Breast epithelium (tissue), 4 donors: ENCODE results near the gene FNIP2. TPM values are rescaled to one million over a fixed set of nuclear protein-coding genes. Genes with fewer than 3 reads are reported as not detected.

Source experiments
- DNase-seq, 2 donors: peaks; one replicate each; pipeline ENCODE4 v3.0.0-alpha.2; 2019; ENCODE audit warnings: low spot score in 2 of 2
- H3K27ac ChIP-seq, 2 donors: fragments of 200-600 bp; sonication (generic) in 1 of 2; one replicate each; pipeline ENCODE4 v1.5.1; 2016 to 2019; ENCODE audit warnings: mild to moderate bottlenecking in 1 of 2
- H3K27me3 ChIP-seq, 2 donors: fragments of 200-600 bp; sonication (generic) in 1 of 2; one replicate each; pipeline versions ENCODE4 v1.5.1 to v1.6.0; 2017 to 2019; ENCODE audit warnings: control low read depth in 1 of 2, mild to moderate bottlenecking in 1 of 2
- H3K36me3 ChIP-seq: fragments of 200-600 bp; one replicate; pipeline ENCODE4 v1.5.1; 2019
- H3K4me1 ChIP-seq, 2 donors: fragments of 200-600 bp; sonication (generic); one replicate each; pipeline ENCODE4 v1.5.1; 2016 to 2019; ENCODE audit warnings: control low read depth in 1 of 2
- H3K4me3 ChIP-seq, 3 donors: fragments of 200-600 bp; sonication (generic); 1 replicate in 2 of 3; 2 replicates in 1 of 3; pipeline ENCODE4 v1.5.1; 2016 to 2019; ENCODE audit warnings: mild to moderate bottlenecking in 3 of 3, moderate library complexity in 2 of 3
- H3K9me3 ChIP-seq, 2 donors: fragments of 200-600 bp; sonication (generic) in 1 of 2; one replicate each; pipeline ENCODE4 v1.5.1; 2016 to 2019; ENCODE audit warnings: control low read depth in 1 of 2
- POLR2A ChIP-seq: fragments of 450-650 bp; IDR thresholded peaks from one replicate; pipeline ENCODE4 v1.6.1; 2016; ENCODE audit warnings: antibody characterized with exemption, mild to moderate bottlenecking, moderate library complexity
- POLR2AphosphoS5 ChIP-seq, 3 donors: sonication (generic); formaldehyde crosslinking; IDR thresholded peaks; one replicate each; pipeline ENCODE4 v1.6.1; 2017; ENCODE audit warnings: antibody characterized with exemption in 3 of 3
- intact Hi-C: fragments of 100-400 bp; cut with DNase I; formaldehyde crosslinking; loops from one replicate; pipeline ENCODE4 v1.15.1; 2023; ENCODE audit warnings: low total_unique reads
- total RNA-seq, 3 donors: library from RNA; depleted of rRNA; stranded (reverse); fragments of >200 nt; gene quantifications; one replicate each; pipeline ENCODE4 v1.1.0, GENCODE V29; 2016
- TF ChIP-seq, protein P1 (sequence below), 3 donors: fragments of 450-650 bp; IDR thresholded peaks; one replicate each; pipeline ENCODE4 v1.5.1; 2016 to 2017; ENCODE audit warnings: antibody characterized with exemption in 3 of 3, mild to moderate bottlenecking in 3 of 3, moderate library complexity in 3 of 3

The FNIP2 gene
- total RNA-seq, 3 donors from 2014 or later, result 40.3 to 70.4 (median 55.2) TPM

DNA sequence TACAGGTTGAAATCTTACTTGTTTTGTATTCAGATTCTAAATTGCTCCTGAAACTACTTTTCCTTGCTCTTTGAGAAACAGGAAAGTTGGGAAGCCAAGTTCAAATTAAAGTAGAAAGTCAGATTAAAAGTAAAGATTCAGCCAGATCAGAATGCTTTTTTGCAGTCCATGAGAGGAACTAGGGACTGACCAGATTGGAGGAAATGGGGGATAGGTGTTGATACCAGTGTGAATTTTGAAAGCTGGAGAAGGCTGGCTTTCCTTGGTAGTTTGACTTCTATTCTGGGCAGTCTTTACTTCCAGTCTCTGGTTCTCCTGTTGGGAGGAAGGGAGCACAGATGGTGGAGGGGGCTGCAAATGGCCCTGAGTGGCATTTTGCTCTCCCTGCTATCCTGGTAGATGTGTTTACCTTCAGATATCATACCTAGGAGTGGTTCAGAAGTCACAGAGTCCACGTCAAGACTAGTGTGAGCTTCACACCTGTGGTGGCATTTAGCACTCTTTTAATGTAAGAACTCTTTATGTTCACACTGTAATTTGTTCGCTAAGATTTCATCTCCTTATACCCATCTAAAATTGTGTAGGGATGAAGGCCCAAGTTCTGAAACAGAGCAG is 68.8 kb downstream of the FNIP2 start:
- TF ChIP-seq, protein P1, sequence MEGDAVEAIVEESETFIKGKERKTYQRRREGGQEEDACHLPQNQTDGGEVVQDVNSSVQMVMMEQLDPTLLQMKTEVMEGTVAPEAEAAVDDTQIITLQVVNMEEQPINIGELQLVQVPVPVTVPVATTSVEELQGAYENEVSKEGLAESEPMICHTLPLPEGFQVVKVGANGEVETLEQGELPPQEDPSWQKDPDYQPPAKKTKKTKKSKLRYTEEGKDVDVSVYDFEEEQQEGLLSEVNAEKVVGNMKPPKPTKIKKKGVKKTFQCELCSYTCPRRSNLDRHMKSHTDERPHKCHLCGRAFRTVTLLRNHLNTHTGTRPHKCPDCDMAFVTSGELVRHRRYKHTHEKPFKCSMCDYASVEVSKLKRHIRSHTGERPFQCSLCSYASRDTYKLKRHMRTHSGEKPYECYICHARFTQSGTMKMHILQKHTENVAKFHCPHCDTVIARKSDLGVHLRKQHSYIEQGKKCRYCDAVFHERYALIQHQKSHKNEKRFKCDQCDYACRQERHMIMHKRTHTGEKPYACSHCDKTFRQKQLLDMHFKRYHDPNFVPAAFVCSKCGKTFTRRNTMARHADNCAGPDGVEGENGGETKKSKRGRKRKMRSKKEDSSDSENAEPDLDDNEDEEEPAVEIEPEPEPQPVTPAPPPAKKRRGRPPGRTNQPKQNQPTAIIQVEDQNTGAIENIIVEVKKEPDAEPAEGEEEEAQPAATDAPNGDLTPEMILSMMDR (IDR thresholded peaks at IDR 0.05), result no peak
- DNase-seq, result no peak
- Histone ChIP-seq H3K4me1 (no peaks in the 10 kb centered on the region), H3K36me3 (no peaks in the 10 kb centered on the region), H3K27ac (no peak overlapping the region), H3K4me3 (no peak overlapping the region), H3K27me3 (no peaks in the 10 kb centered on the region), H3K9me3 (no peaks in the 10 kb centered on the region)
- intact Hi-C loops, result no loop called here

DNA sequence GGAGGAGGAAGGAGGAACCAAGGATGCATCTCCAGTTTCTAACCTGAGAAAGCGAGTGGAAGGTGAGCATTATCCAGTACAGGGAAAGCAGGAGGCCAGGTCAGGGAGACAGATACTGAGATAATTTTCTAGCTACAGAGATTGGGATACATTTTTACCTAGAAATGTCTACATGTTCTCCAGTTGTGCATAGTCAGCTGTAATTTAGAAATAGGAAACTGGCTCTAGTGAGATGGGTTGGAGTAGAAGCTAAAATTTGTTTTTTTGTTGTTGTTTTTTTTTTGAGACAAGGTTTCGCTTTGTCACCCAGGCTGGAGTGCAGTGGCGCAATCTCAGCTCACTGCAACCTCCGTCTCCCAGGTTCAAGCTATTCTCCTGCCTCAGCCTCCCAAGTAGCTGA is 71.3 kb downstream of the FNIP2 start:
- H3K27me3 ChIP-seq, result no peaks in the 10 kb centered on the region
- intact Hi-C loops, result no loop called here
- DNase-seq, result no peak
- H3K36me3 ChIP-seq, result no peaks in the 10 kb centered on the region
- no peaks in the 10 kb centered on the region for H3K9me3 ChIP-seq
- TF ChIP-seq, protein P1 (IDR thresholded peaks at IDR 0.05), result no peak
- TF ChIP-seq POLR2A (no peak), POLR2AphosphoS5 (IDR thresholded peaks at IDR 0.05) (no peak)
- no peak overlapping the region for H3K27ac ChIP-seq
- H3K4me3 ChIP-seq, result no peak overlapping the region
- H3K4me1 ChIP-seq, result no peaks in the 10 kb centered on the region

DNA sequence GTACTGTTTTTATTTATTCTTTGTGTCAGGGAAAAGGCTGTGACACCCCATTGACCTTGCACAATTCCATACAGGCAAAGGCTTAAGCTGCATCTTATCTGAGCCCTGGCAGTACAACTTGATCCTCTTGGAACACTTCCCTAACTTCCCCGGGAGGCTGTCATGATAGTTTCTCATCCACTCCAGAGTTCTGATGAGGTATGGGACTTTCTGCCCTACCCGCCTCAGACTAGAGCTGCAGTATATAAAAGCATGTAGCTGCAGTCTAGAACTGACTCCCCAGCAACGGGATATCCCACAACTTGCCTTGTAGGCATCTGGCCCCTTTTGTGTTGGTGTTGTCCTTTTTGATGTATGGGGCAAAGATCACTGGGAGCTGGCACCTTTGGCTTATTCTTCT is 72.7 kb downstream of the FNIP2 start:
- Histone ChIP-seq H3K36me3 (no peaks in the 10 kb centered on the region), H3K27me3 (no peaks in the 10 kb centered on the region), H3K4me1 (no peaks in the 10 kb centered on the region), H3K27ac (no peak overlapping the region), H3K9me3 (no peaks in the 10 kb centered on the region), H3K4me3 (no peak overlapping the region)
- intact Hi-C loops, result no loop called here
- DNase-seq, result no peak
- TF ChIP-seq POLR2A (no peak), POLR2AphosphoS5 (IDR thresholded peaks at IDR 0.05) (no peak)
- TF ChIP-seq, protein P1 (IDR thresholded peaks at IDR 0.05), result no peak

DNA sequence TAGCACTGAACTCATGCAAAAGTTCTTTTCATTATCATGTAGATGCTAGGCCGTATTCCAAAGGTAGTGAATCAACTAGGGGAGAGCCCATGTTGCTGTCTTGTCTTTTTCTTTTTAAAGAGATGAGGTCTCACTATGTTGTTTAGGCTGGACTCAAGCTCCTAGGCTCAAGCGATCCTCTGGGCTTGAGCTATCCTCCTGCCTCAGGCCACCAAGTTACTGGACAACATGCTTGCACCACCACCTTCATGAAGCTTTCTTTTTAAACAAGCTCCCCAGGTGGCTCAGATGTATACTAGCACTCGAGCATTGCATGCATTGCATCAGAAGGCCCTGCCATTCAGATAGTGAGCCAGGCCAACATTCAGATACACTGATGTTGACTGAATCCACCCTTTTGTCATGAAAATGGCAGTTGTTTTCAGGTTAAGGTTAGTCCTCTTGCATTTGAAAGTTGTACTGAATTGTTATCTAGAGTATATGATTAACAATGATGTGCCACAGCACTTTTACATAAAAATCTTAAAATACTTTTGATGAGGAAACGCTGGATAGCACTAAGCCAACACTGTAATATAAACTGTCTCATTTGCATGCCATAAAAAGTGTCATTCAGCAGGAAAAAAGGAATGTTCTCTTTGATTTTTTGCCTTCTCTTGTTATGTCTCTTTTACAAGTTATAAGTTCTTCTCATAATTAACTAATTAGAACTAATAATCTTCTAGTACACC is 76.7 kb downstream of the FNIP2 start:
- H3K4me3 ChIP-seq, result no peak overlapping the region
- H3K36me3 ChIP-seq, result no peaks in the 10 kb centered on the region
- H3K4me1 ChIP-seq, result no peaks in the 10 kb centered on the region
- DNase-seq, result no peak
- H3K27me3 ChIP-seq, result no peaks in the 10 kb centered on the region
- no peaks in the 10 kb centered on the region for H3K9me3 ChIP-seq
- TF ChIP-seq POLR2A (no peak), POLR2AphosphoS5 (IDR thresholded peaks at IDR 0.05) (no peak)
- TF ChIP-seq, protein P1 (IDR thresholded peaks at IDR 0.05), result no peak
- intact Hi-C loops, result no loop called here
- H3K27ac ChIP-seq, result no peak overlapping the region

DNA sequence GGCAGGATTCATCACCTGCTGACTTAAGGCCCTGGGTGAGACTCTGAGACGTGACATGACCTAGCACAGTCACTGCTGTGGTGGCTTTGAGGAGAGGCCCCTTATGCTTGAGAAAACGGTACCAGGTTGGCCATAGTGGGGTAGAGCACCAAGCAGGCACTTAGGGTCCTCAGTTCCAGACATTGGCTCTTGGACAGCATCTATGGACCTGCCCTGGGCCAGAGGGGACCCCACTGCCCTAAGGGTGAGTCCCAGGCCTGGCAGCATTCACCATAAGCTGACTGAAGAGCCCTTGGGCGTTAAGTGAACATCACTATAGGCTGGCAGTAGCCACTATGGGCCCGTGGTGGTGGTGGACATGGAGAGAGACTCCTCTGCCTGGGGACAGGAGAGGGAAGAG is 78.7 kb downstream of the FNIP2 start:
- Histone ChIP-seq H3K36me3 (no peaks in the 10 kb centered on the region), H3K4me1 (no peaks in the 10 kb centered on the region), H3K27me3 (no peaks in the 10 kb centered on the region), H3K27ac (no peak overlapping the region), H3K4me3 (no peak overlapping the region), H3K9me3 (no peaks in the 10 kb centered on the region)
- DNase-seq, result no peak
- intact Hi-C loops, result no loop called here
- TF ChIP-seq POLR2A (no peak), POLR2AphosphoS5 (IDR thresholded peaks at IDR 0.05) (no peak)
- TF ChIP-seq, protein P1 (IDR thresholded peaks at IDR 0.05), result no peak
